Transverse colon (tissue), 4 donors: ENCODE data around the gene HTR2A.

ENCODE experiments used
- POLR2A ChIP-seq: fragments of 450-650 bp; IDR thresholded peaks from one replicate; pipeline ENCODE4 v1.6.1; 2016; ENCODE audit warnings: antibody characterized with exemption, mild to moderate bottlenecking, moderate library complexity
- POLR2AphosphoS5 ChIP-seq, 3 donors: sonication (generic); formaldehyde crosslinking; IDR thresholded peaks; one replicate each; pipeline ENCODE4 v1.6.1; 2016; ENCODE audit warnings: antibody characterized with exemption in 3 of 3
- TF ChIP-seq, protein P1 (sequence below), 5 experiments: fragments of 200-600 bp in 3 of 5; fragments of 450-650 bp in 2 of 5; sonication (generic) in 3 of 5; IDR thresholded peaks; 1 replicate in 2 of 5; 2 replicates in 3 of 5; pipeline ENCODE4 v1.5.1; 2016 to 2017; ENCODE audit warnings: antibody characterized with exemption in 5 of 5, inconsistent platforms in 3 of 5, mild to moderate bottlenecking in 2 of 5, moderate library complexity in 1 of 5

DNA sequence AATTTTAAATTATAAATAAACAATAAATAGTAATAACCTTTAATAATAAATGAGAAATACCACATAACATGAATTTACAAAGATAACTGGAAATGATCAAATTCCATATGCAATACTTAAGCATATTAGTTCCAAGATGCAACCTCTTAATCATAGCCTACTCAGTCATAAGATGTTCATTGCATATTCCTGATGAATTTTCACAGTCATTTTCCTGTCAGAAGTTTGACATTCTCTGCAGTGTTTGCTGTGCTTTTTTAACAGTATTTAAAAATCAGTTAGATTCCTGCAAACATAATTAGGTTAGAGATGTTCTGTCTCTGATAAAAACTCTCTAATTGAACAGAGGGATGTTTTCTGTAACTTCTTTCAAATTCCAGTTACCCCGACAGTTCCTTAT lies 28.6 kb upstream of the HTR2A start:
- TF ChIP-seq, protein P1, sequence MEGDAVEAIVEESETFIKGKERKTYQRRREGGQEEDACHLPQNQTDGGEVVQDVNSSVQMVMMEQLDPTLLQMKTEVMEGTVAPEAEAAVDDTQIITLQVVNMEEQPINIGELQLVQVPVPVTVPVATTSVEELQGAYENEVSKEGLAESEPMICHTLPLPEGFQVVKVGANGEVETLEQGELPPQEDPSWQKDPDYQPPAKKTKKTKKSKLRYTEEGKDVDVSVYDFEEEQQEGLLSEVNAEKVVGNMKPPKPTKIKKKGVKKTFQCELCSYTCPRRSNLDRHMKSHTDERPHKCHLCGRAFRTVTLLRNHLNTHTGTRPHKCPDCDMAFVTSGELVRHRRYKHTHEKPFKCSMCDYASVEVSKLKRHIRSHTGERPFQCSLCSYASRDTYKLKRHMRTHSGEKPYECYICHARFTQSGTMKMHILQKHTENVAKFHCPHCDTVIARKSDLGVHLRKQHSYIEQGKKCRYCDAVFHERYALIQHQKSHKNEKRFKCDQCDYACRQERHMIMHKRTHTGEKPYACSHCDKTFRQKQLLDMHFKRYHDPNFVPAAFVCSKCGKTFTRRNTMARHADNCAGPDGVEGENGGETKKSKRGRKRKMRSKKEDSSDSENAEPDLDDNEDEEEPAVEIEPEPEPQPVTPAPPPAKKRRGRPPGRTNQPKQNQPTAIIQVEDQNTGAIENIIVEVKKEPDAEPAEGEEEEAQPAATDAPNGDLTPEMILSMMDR (IDR thresholded peaks at IDR 0.05): no peak
- TF ChIP-seq POLR2AphosphoS5 (IDR thresholded peaks at IDR 0.05) (no peak), POLR2A (no peak)
